GM13976 (cell line): Measurements from ENCODE around the gene LARP4.
"Not testable (repeated sequence)": the region's sequence is repeated elsewhere in the genome, so short reads cannot be mapped to it uniquely, and the experiment has no call there.

Experiments used
- DNase-seq: peaks from one replicate; pipeline ENCODE4 v3.0.0; 2012; ENCODE audit warnings: low spot score
- in situ Hi-C: fragments of 300-500 bp; cut with MboI; formaldehyde crosslinking; loops from one replicate; pipeline ENCODE4 v1.12.0; 2022; ENCODE audit warnings: low sequenced_read_pairs, mixed read lengths, inconsistent platforms; ENCODE audit not compliant: unreplicated experiment
- TF ChIP-seq, protein P1 (sequence below): IDR thresholded peaks from 2 replicates; pipeline ENCODE4 v1.5.1; 2012; ENCODE audit warnings: borderline replicate concordance, mild to moderate bottlenecking; ENCODE audit not compliant: insufficient read depth; ENCODE audit errors: extremely low read depth, missing control alignments, control extremely low read depth

LARP4 gene

DNA sequence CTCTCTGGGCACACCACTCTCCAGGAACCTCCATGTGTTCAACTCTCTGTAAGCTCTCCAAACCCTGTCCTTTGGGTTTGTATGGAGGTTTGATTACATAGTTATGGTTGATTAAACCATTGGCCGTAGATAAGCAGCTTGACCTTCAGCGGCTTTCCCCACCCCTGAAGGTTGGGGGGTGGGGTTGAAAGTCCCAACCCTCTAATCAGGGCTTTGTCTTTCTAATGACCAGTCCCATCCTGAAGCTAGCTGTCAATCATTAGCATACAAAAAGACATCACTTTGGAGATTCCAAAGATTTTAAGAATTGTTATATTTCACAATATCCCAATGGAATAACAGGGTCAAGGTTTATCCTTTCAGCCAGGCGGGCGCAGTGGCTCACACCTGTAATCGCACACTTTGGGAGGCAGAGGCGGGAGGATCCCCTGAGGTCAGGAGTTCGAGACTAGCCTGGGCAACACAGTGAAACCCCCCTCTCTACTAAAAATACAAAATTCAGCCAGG is 12.7 kb upstream of the LARP4 start:
- TF ChIP-seq, protein P1, sequence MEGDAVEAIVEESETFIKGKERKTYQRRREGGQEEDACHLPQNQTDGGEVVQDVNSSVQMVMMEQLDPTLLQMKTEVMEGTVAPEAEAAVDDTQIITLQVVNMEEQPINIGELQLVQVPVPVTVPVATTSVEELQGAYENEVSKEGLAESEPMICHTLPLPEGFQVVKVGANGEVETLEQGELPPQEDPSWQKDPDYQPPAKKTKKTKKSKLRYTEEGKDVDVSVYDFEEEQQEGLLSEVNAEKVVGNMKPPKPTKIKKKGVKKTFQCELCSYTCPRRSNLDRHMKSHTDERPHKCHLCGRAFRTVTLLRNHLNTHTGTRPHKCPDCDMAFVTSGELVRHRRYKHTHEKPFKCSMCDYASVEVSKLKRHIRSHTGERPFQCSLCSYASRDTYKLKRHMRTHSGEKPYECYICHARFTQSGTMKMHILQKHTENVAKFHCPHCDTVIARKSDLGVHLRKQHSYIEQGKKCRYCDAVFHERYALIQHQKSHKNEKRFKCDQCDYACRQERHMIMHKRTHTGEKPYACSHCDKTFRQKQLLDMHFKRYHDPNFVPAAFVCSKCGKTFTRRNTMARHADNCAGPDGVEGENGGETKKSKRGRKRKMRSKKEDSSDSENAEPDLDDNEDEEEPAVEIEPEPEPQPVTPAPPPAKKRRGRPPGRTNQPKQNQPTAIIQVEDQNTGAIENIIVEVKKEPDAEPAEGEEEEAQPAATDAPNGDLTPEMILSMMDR, result no peak
- in situ Hi-C loops, result no loop called here
- DNase-seq, result no peak

DNA sequence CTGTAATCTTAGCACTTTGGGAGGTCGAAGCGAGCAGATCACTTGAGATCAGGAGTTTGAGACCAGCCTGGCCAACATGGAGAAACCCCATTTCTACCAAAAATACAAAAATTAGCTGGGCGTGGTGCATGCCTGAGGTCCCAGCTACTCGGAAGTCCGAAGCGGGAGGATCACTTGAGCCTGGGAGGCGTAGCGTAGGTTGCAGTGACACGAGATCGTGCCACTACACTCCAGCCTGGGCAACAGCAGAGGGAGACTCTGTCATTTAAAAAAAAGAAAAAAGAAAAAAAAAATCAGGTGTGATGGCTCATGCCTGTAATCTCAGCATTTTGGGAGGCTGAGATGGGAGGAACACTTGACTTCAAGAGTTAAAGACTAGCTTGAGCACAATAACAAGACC is 11.9 kb upstream of the LARP4 start:
- DNase-seq, in situ Hi-C loops: not testable (repeated sequence)

DNA sequence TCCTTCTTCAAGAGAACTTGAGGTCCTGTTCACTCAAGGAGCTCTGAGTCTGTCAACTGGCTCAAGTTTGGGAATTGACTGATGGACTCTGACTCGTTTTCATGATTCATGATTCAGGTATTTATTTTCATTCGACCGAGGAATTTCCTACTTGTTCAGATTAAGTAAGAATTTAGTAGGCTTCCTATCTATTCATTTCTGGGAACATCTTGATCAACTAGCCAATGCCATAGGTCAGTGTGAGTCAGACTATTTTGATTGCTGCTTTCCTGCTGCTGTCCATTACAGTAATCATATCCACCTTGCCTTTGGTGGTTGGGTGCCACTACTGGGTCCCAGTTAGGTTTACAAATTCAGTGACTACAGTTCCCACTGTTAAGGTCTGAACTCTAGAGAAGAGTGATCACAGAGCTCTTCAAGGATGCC is 10.4 kb upstream of the LARP4 start:
- no peak for DNase-seq
- in situ Hi-C loops, result no loop called here
- TF ChIP-seq, protein P1, result no peak

DNA sequence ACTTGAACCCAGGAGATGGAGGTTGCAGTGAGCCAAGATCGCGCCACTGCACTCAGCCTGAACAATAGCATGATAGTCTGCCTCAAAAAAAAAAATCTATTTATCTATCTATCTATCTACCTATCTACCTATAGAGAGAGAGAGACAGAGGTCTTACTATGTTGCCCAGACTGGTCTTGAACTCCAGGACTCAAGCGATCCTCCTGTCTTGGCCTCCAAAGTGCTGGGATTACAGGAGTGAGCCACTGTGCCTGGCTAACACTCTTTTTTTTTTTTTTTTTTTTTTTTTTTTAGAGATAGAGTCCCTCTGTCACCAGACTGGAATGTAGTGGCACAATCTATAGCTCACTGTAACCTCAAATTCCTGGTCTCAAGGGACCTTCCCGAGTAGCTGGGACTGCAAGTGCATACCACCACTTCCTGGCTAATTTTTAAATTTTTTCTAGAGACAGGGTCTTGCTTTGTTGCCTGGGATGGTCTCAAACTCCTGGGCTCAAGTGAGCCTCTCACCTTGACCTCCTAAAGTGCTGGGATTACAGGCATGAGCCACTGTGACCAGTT is 6.1 kb upstream of the LARP4 start:
- DNase-seq, result no peak
- in situ Hi-C loops, result no loop called here
- TF ChIP-seq, protein P1, result no peak

DNA sequence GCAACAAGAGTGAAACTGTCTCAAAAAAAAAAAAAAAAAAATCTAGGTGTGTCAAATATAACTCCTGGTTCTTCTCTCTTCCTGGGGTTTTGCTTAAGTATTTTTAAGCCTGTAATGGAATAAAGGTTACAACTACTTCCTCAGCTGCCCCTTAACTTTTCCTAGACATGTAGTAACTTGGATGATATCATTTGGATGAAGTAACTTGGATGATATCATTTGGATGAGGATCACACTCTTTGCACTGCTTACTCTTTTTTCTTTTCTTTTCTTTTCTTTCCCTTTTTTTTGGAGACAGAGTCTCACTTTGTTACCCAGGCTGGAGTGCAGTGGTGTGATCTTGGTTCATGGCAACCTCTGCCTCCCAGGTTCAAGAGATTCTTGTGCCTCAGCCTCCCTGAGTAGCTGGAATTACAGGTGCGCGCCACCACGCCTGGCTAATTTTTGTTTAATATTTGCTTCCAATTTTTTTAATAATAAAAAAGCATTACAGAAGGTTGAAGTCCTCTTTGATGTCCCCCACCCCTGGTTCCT is 3.5 kb upstream of the LARP4 start:
- in situ Hi-C loops, result no loop called here
- DNase-seq, result no peak
- TF ChIP-seq, protein P1, result no peak

DNA sequence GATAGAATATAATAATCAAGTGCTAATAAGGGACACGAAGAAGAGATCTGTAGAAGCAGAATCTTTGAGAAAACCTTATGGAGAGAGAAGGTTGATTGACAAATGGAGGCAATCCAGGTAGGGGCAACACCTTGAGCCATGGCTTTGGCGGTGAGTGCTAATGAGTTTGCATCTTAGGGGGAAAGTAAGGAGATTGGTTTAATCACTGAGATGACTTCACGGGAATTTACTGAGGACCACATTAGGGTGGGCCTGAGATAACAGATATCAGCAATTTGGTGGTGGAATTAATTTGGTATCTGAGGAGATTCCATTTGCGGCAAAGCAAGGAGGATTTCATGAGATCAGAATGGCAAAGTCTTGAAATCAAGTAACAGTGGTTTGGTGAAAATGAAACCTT is 1.8 kb upstream of the LARP4 start:
- in situ Hi-C loops, result no loop called here
- DNase-seq, result no peak
- TF ChIP-seq, protein P1, result no peak

DNA sequence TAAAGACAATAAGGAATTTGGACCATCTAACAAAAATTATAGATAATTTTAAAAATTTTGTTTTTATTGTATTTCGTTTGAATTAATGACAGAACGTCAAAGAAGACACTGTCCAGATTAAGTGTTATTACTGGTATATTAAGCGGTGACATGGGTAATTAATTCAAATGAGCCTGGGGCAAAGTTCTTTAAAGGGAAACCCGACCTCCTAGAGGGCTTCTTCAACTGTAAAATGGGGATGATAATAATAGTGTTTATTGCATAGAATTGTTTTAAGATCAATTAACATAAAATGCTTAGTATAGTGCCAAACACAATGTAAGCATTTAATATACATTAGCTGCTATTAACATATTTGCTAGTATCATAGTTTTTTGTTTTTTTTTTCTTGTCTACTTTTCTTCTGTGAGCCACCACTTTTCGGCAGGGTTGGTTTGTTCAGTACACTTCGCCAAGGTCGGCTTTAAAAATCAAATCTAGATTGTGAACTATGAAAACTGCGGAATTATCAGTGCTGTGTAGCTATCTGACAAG is 514 bp upstream of the LARP4 start:
- in situ Hi-C loops, result no loop called here
- TF ChIP-seq, protein P1, result no peak
- DNase-seq, result no peak
